ENCODE results near the gene CC2D2B. TPM values are rescaled to one million over a fixed set of nuclear protein-coding genes. Genes with fewer than 3 reads are reported as not detected.

Gene CC2D2B
- total RNA-seq, 1 experiment from 2014 or later, result not detected

DNA sequence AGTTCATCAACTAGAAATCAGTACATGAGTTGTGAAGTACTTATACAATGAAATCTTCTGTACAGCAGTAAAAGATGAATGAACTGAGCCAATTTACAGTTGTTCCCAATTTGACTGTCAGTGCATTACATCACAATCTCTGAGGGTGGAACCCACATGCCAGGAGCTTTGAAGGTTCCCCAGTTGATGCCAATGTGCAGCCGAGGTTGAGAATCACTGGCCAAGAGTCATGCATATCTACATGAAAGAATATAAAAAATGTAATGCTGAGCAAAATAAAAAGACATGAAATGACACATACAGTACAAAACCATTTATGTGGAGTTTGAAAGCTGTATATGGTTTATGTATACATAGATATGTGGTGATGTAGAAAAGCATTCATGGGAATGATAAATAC is 113.6 kb downstream of the CC2D2B start:
- no peak for DNase-seq
- no peak overlapping the region for H3K27ac Mint-ChIP-seq (ENCODE audit: unreplicated experiment)
- H3K9me3 Mint-ChIP-seq (ENCODE audit: low read depth, unreplicated experiment), result no peaks in the 10 kb centered on the region
- H3K36me3 Mint-ChIP-seq (ENCODE audit: insufficient read depth, unreplicated experiment), result no peaks in the 10 kb centered on the region
- H3K4me1 Mint-ChIP-seq (ENCODE audit: low read depth, unreplicated experiment), result no peaks in the 10 kb centered on the region
- TF ChIP-seq, protein P1, sequence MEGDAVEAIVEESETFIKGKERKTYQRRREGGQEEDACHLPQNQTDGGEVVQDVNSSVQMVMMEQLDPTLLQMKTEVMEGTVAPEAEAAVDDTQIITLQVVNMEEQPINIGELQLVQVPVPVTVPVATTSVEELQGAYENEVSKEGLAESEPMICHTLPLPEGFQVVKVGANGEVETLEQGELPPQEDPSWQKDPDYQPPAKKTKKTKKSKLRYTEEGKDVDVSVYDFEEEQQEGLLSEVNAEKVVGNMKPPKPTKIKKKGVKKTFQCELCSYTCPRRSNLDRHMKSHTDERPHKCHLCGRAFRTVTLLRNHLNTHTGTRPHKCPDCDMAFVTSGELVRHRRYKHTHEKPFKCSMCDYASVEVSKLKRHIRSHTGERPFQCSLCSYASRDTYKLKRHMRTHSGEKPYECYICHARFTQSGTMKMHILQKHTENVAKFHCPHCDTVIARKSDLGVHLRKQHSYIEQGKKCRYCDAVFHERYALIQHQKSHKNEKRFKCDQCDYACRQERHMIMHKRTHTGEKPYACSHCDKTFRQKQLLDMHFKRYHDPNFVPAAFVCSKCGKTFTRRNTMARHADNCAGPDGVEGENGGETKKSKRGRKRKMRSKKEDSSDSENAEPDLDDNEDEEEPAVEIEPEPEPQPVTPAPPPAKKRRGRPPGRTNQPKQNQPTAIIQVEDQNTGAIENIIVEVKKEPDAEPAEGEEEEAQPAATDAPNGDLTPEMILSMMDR (IDR thresholded peaks at IDR 0.05; ENCODE audit: unreplicated experiment), result no peak
- intact Hi-C loops (cut with micrococcal nuclease; ENCODE audit: unreplicated experiment), result no loop called here
- no TSS peak for BruUV-seq (replicated peaks)
- no peaks in the 10 kb centered on the region for H3K27me3 Mint-ChIP-seq (ENCODE audit: unreplicated experiment)
- CTCF ChIA-PET, result no interaction called here
- H3K4me3 Mint-ChIP-seq (ENCODE audit: low read depth, unreplicated experiment), result no peak overlapping the region

DNA sequence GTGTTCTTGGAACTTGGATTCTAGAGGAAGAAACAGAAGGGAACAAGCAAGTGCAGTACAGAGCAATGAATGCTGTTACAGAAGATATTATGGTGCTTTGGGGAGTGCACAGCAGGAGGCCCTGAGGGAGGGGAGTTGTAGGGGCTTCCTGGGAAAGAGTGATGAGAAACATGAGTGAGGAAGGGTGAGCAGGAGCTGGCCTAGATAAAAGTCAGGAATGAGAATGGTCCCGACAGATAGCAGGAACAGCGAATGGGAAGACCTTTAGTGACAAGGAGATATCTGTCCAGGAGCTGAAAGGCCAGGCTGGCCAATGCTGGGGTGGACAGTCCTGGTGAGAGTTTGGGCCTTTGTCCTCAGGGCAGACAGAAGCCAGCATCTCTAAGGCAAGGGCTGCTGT is 115.0 kb downstream of the CC2D2B start:
- no peaks in the 10 kb centered on the region for H3K9me3 Mint-ChIP-seq (ENCODE audit: low read depth, unreplicated experiment)
- H3K27ac Mint-ChIP-seq (ENCODE audit: unreplicated experiment), result no peak overlapping the region
- intact Hi-C loops (cut with micrococcal nuclease; ENCODE audit: unreplicated experiment), result no loop called here
- H3K4me3 Mint-ChIP-seq (ENCODE audit: low read depth, unreplicated experiment), result no peak overlapping the region
- DNase-seq, result no peak
- no peaks in the 10 kb centered on the region for H3K36me3 Mint-ChIP-seq (ENCODE audit: insufficient read depth, unreplicated experiment)
- TF ChIP-seq, protein P1 (IDR thresholded peaks at IDR 0.05; ENCODE audit: unreplicated experiment), result no peak
- no TSS peak for BruUV-seq (replicated peaks)
- CTCF ChIA-PET, result no interaction called here
- H3K4me1 Mint-ChIP-seq (ENCODE audit: low read depth, unreplicated experiment), result no peaks in the 10 kb centered on the region
- H3K27me3 Mint-ChIP-seq (ENCODE audit: unreplicated experiment), result no peaks in the 10 kb centered on the region

DNA sequence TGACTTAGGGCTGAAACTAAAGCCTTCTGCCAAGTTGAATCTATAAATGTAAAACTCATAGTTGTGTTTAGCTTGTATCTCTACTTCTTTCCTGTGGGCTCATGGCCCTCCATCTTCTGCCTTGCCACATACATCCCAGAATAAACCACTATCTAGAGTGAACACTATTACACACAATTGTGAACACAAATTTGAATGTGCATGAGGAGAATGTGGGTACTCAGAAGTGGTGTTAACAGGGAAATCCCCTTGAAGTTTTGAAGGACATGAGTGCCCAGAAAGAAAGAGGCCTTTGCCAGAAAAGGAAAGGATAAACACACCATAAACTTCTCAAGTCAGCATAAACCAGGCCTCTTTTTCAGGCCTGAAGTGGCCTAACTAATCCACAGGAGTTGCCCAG is 115.4 kb downstream of the CC2D2B start:
- DNase-seq, result no peak
- CTCF ChIA-PET, result no interaction called here
- Mint-ChIP-seq H3K4me3 (ENCODE audit: low read depth, unreplicated experiment) (no peak overlapping the region), H3K27me3 (ENCODE audit: unreplicated experiment) (peaks cover under 1% of the 10 kb centered on the region), H3K27ac (ENCODE audit: unreplicated experiment) (no peak overlapping the region), H3K4me1 (ENCODE audit: low read depth, unreplicated experiment) (no peaks in the 10 kb centered on the region), H3K9me3 (ENCODE audit: low read depth, unreplicated experiment) (no peaks in the 10 kb centered on the region), H3K36me3 (ENCODE audit: insufficient read depth, unreplicated experiment) (no peaks in the 10 kb centered on the region)
- BruUV-seq (replicated peaks), result no TSS peak
- intact Hi-C loops (cut with micrococcal nuclease; ENCODE audit: unreplicated experiment), result no loop called here
- TF ChIP-seq, protein P1 (IDR thresholded peaks at IDR 0.05; ENCODE audit: unreplicated experiment), result no peak

DNA sequence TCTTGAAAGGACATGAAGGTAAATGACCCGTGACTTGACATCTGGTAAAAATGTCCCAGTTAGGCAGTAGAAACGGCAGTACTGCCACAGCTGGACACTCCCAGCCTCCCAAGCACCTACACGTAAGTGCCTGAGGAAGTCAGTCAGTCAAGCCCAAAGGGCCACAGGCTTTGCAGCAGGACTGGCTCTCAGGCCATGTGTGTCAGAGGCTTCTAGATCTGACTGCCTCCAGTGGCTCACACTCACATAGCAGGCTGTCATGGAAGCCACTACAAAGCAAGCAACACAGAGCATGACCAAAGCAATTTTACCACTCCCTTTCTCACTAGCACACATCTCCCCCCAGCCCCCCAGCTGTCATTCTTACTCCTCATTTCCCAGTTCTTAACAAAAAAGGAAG is 117.8 kb downstream of the CC2D2B start:
- no peak overlapping the region for H3K4me3 Mint-ChIP-seq (ENCODE audit: low read depth, unreplicated experiment)

More for the DNA sequence above, 117.8 kb downstream of the CC2D2B start:
- BruUV-seq (replicated peaks), result no TSS peak
- Mint-ChIP-seq H3K4me1 (ENCODE audit: low read depth, unreplicated experiment) (no peaks in the 10 kb centered on the region), H3K27me3 (ENCODE audit: unreplicated experiment) (peaks cover 7% of the 10 kb centered on the region), H3K27ac (ENCODE audit: unreplicated experiment) (no peak overlapping the region), H3K9me3 (ENCODE audit: low read depth, unreplicated experiment) (no peaks in the 10 kb centered on the region), H3K36me3 (ENCODE audit: insufficient read depth, unreplicated experiment) (no peaks in the 10 kb centered on the region)
- no peak for DNase-seq
- TF ChIP-seq, protein P1 (IDR thresholded peaks at IDR 0.05; ENCODE audit: unreplicated experiment), result peak; percentile 15
- intact Hi-C loops (cut with micrococcal nuclease; ENCODE audit: unreplicated experiment), result no loop called here
- CTCF ChIA-PET, result no interaction called here

Measured in Calu3 (cell line).